ENCODE results near the gene OR51G1. TPM values are rescaled to one million over a fixed set of nuclear protein-coding genes. Genes with fewer than 3 reads are reported as not detected.
"Not testable (repeated sequence)": the region's sequence is repeated elsewhere in the genome, so short reads cannot be mapped to it uniquely, and the experiment has no call there.

OR51G1 gene, protein sequence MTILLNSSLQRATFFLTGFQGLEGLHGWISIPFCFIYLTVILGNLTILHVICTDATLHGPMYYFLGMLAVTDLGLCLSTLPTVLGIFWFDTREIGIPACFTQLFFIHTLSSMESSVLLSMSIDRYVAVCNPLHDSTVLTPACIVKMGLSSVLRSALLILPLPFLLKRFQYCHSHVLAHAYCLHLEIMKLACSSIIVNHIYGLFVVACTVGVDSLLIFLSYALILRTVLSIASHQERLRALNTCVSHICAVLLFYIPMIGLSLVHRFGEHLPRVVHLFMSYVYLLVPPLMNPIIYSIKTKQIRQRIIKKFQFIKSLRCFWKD
- total RNA-seq: not detected
- long read RNA-seq: 0 reads

DNA sequence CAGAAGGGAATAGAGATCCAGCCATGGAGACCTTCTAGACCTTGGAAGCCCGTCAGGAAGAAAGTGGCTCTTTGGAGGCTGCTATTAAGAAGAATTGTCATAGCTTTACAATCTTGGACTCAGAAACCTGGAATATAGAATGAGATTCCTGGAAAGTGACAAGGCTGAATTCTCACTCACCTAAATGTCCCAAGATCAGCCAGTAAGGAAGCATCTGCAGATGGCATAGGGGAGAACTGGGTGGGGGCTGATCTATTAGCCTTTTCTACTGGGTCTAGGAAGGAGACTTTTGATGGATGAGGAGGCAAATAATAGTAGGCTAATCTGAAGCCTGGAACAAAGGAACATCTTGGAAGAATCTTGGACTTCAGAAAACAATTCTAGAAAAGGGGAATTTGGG, at the start of gene OR51G1:
OR51G1 (minus strand) TSS at position 101 of the 400 bp plus-strand sequence; CDS start at position 101, 0 bp downstream.
- intact Hi-C loops (cut with DNase I): no loop called here
- no peak for ATAC-seq
- TF ChIP-seq, protein P1, sequence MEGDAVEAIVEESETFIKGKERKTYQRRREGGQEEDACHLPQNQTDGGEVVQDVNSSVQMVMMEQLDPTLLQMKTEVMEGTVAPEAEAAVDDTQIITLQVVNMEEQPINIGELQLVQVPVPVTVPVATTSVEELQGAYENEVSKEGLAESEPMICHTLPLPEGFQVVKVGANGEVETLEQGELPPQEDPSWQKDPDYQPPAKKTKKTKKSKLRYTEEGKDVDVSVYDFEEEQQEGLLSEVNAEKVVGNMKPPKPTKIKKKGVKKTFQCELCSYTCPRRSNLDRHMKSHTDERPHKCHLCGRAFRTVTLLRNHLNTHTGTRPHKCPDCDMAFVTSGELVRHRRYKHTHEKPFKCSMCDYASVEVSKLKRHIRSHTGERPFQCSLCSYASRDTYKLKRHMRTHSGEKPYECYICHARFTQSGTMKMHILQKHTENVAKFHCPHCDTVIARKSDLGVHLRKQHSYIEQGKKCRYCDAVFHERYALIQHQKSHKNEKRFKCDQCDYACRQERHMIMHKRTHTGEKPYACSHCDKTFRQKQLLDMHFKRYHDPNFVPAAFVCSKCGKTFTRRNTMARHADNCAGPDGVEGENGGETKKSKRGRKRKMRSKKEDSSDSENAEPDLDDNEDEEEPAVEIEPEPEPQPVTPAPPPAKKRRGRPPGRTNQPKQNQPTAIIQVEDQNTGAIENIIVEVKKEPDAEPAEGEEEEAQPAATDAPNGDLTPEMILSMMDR (IDR thresholded peaks at IDR 0.05): no peak
- Histone ChIP-seq H3K9me3 (no peaks in the 10 kb centered on the region), H3K27me3 (no peaks in the 10 kb centered on the region), H3K4me1 (no peaks in the 10 kb centered on the region), H3K4me3 (no peak within 1 kb of the TSS), H3K36me3 (no peaks in the 10 kb centered on the region), H3K27ac (no peak within 1 kb of the TSS)
- no peak for DNase-seq

- Histone ChIP-seq H3K9me3 (no peaks in the 10 kb centered on the region), H3K27ac (no peak overlapping the region), H3K4me1 (no peaks in the 10 kb centered on the region), H3K36me3 (no peaks in the 10 kb centered on the region), H3K4me3 (no peak overlapping the region), H3K27me3 (no peaks in the 10 kb centered on the region)
- ATAC-seq (no peak), DNase-seq (no peak)
- intact Hi-C loops (cut with DNase I): no loop called here
- TF ChIP-seq, protein P1 (IDR thresholded peaks at IDR 0.05): no peak
Observed at GRCh38 chr11:4962816-4963215, 38.7 kb upstream of the OR51G1 start.

DNA sequence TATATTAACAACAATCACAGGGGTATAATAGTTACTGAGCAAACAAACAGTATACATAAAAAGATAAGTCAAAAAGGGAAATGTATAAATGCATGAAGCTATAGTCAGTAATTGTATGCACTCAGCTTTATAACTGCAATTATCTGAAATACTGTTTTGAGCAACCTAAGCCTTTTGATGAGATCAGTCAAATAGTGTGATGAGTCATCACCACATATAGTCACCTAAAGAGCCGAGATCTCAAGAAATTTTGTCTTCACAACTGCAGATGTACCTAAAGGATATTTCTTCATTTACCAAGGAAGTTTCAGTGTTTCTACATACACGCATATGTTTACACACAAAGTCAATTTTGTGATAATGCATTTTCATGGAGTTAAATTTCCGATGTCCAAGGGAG, 36.7 kb upstream of the OR51G1 start:
- ATAC-seq: no peak
- no peak for DNase-seq
- TF ChIP-seq, protein P1 (IDR thresholded peaks at IDR 0.05): no peak
- no peaks in the 10 kb centered on the region for H3K4me1 ChIP-seq
- H3K4me3 ChIP-seq: no peak overlapping the region
- no peaks in the 10 kb centered on the region for H3K36me3 ChIP-seq
- intact Hi-C loops (cut with DNase I): no loop called here
- no peaks in the 10 kb centered on the region for H3K9me3 ChIP-seq
- H3K27ac ChIP-seq: no peak overlapping the region
- H3K27me3 ChIP-seq: no peaks in the 10 kb centered on the region

GRCh38 chr11:4957396-4957795, 33.3 kb upstream of the OR51G1 start:
- TF ChIP-seq, protein P1 (IDR thresholded peaks at IDR 0.05): no peak

GRCh38 chr11:4955613-4956012, 31.5 kb upstream of the OR51G1 start, which contains the start of gene OR51A2:
OR51A2 (minus strand) TSS chr11:4955713; CDS start chr11:4955713, 0 bp downstream.
- H3K4me3 ChIP-seq; H3K9me3 ChIP-seq; H3K36me3 ChIP-seq; H3K27ac ChIP-seq; H3K27me3 ChIP-seq; DNase-seq; H3K4me1 ChIP-seq; ATAC-seq; intact Hi-C loops (cut with DNase I): not testable (repeated sequence)

More at GRCh38 chr11:4957396-4957795, 33.3 kb upstream of the OR51G1 start:
- Histone ChIP-seq H3K9me3 (no peaks in the 10 kb centered on the region), H3K4me1 (no peaks in the 10 kb centered on the region), H3K36me3 (no peaks in the 10 kb centered on the region), H3K4me3 (no peak overlapping the region), H3K27ac (no peak overlapping the region), H3K27me3 (no peaks in the 10 kb centered on the region)
- intact Hi-C loops (cut with DNase I): no loop called here
- no peak for DNase-seq
- no peak for ATAC-seq

DNA sequence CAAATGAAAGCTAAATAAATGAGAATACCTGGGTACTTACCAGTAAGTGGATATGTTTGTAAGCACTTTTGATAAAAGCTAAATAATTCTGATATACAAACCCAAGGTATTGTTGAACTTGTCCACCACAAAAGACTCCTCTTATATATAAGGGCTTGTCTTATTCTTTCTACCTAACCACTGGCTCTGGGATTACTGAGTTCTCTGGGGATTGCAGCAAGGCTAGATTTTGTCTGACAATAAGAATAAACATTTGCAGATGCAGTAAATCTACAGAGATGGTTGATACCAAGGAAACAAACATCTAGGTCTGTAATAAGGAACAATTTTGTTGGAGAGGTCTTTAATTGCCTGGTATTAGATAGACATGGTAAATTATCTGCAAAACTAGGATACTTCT, 23.4 kb upstream of the OR51G1 start, which contains the start of gene OR51A4:
OR51A4 (minus strand) TSS at position 101 of the 400 bp plus-strand sequence. CDS start 505 bp downstream, outside the sequence.
- H3K4me3 ChIP-seq: no peak within 1 kb of the TSS
- DNase-seq (no peak), ATAC-seq (no peak)
- TF ChIP-seq, protein P1 (IDR thresholded peaks at IDR 0.05): no peak
- intact Hi-C loops (cut with DNase I): no loop called here
- no peaks in the 10 kb centered on the region for H3K36me3 ChIP-seq
- H3K4me1 ChIP-seq: no peaks in the 10 kb centered on the region
- H3K27ac ChIP-seq: no peak within 1 kb of the TSS
- H3K9me3 ChIP-seq: no peaks in the 10 kb centered on the region
- no peaks in the 10 kb centered on the region for H3K27me3 ChIP-seq

Measured in upper lobe of right lung (tissue), 1 donor.